ENCODE data around the gene RPRD1A. TPM values are rescaled to one million over a fixed set of nuclear protein-coding genes. Genes with fewer than 3 reads are reported as not detected.
"Not testable (repeated sequence)": the region's sequence is repeated elsewhere in the genome, so short reads cannot be mapped to it uniquely, and the experiment has no call there.

The RPRD1A gene
- total RNA-seq, 1 donor from 2014 or later = 62.6 TPM

DNA sequence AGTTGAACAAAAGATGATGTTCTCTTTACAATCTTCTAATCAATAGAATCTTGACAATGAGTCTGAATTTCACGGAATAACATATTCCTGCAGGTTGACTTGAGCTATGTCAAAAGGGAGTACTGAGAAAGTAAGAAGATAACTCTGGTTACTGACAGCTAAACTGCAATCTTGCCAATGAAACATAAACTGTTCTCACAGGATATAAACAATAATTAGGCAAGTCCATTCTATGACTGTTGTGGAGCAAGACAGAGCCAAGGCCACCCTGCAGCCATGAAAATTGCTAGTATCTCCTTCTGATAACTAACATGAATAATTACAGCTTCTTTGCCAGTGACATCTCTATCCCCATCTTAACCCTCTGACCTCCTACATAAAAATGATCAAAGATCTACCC, 6.3 kb upstream of the RPRD1A start:
- Histone ChIP-seq H3K9ac (ENCODE audit: low read length) (no peak overlapping the region), H2AFZ (ENCODE audit: low read depth, low read length) (no peak overlapping the region), H3K79me2 (ENCODE audit: insufficient read depth, low read length) (no peaks in the 10 kb centered on the region), H3K36me3 (ENCODE audit: insufficient read depth, low read length) (no peaks in the 10 kb centered on the region), H3K4me2 (ENCODE audit: low read length) (no peak overlapping the region), H3K27me3 (ENCODE audit: insufficient read depth, low read length) (peaks cover 5% of the 10 kb centered on the region), H3K27ac (ENCODE audit: low read depth, low read length) (no peak overlapping the region), H3K9me3 (ENCODE audit: insufficient read depth, low read depth, low read length) (no peaks in the 10 kb centered on the region), H3K4me1 (ENCODE audit: insufficient read depth, low read length) (no peaks in the 10 kb centered on the region), H4K20me1 (ENCODE audit: insufficient read depth, low read length) (no peaks in the 10 kb centered on the region), H3K4me3 (ENCODE audit: insufficient read depth, low read depth, low read length) (no peak overlapping the region)
- no peak for DNase-seq (ENCODE audit: low read depth)
- H3K9me3 Mint-ChIP-seq (ENCODE audit: unreplicated experiment) = no peaks in the 10 kb centered on the region
- H3K4me3 Mint-ChIP-seq (ENCODE audit: unreplicated experiment) = no peak overlapping the region
- H3K27ac Mint-ChIP-seq (ENCODE audit: unreplicated experiment) = no peak overlapping the region
- no peak for TF ChIP-seq CTCF (IDR thresholded peaks at IDR 0.05; ENCODE audit: insufficient read depth, low read depth, low read length)
- TF ChIP-seq EZH2 (IDR thresholded peaks at IDR 0.05; ENCODE audit: insufficient read depth, low read length) = no peak
- no peaks in the 10 kb centered on the region for H3K27me3 Mint-ChIP-seq (ENCODE audit: low read depth, unreplicated experiment)
- H3K36me3 Mint-ChIP-seq (ENCODE audit: low read depth, unreplicated experiment) = no peaks in the 10 kb centered on the region
- FAIRE-seq = no peak
- peaks cover 4% of the 10 kb centered on the region for H3K4me1 Mint-ChIP-seq (ENCODE audit: low read depth, unreplicated experiment)

- not testable (repeated sequence) for H3K4me3 Mint-ChIP-seq (ENCODE audit: unreplicated experiment); H3K27ac ChIP-seq (ENCODE audit: low read depth, low read length); H3K27me3 Mint-ChIP-seq (ENCODE audit: low read depth, unreplicated experiment); FAIRE-seq; H3K9ac ChIP-seq (ENCODE audit: low read length); H3K4me1 ChIP-seq (ENCODE audit: insufficient read depth, low read length); H3K4me3 ChIP-seq (ENCODE audit: insufficient read depth, low read depth, low read length); DNase-seq (ENCODE audit: low read depth); H3K79me2 ChIP-seq (ENCODE audit: insufficient read depth, low read length); H3K4me2 ChIP-seq (ENCODE audit: low read length); H3K36me3 Mint-ChIP-seq (ENCODE audit: low read depth, unreplicated experiment); H3K9me3 Mint-ChIP-seq (ENCODE audit: unreplicated experiment); H3K9me3 ChIP-seq (ENCODE audit: insufficient read depth, low read depth, low read length); H3K36me3 ChIP-seq (ENCODE audit: insufficient read depth, low read length); H2AFZ ChIP-seq (ENCODE audit: low read depth, low read length); H3K4me1 Mint-ChIP-seq (ENCODE audit: low read depth, unreplicated experiment); H3K27me3 ChIP-seq (ENCODE audit: insufficient read depth, low read length); H3K27ac Mint-ChIP-seq (ENCODE audit: unreplicated experiment); H4K20me1 ChIP-seq (ENCODE audit: insufficient read depth, low read length)
These were observed 5.0 kb upstream of the RPRD1A start for GRCh38 chr18:36072406-36072805.

- H3K4me1 ChIP-seq (ENCODE audit: insufficient read depth, low read length) = peaks cover 10% of the 10 kb centered on the region
- Mint-ChIP-seq H3K36me3 (ENCODE audit: low read depth, unreplicated experiment) (peaks cover 3% of the 10 kb centered on the region), H3K9me3 (ENCODE audit: unreplicated experiment) (no peaks in the 10 kb centered on the region), H3K27me3 (ENCODE audit: low read depth, unreplicated experiment) (no peaks in the 10 kb centered on the region), H3K4me3 (ENCODE audit: unreplicated experiment) (peak overlapping the region; percentile 99), H3K4me1 (ENCODE audit: low read depth, unreplicated experiment) (peaks cover 10% of the 10 kb centered on the region), H3K27ac (ENCODE audit: unreplicated experiment) (peak overlapping the region; percentile 96)
- peak overlapping the region; percentile 91 for H3K4me2 ChIP-seq (ENCODE audit: low read length)
- DNase-seq (ENCODE audit: low read depth) (no peak), FAIRE-seq (no peak)
- peaks cover 43% of the 10 kb centered on the region for H4K20me1 ChIP-seq (ENCODE audit: insufficient read depth, low read length)
- H3K27me3 ChIP-seq (ENCODE audit: insufficient read depth, low read length) = no peaks in the 10 kb centered on the region
- no peaks in the 10 kb centered on the region for H3K9me3 ChIP-seq (ENCODE audit: insufficient read depth, low read depth, low read length)
- H3K27ac ChIP-seq (ENCODE audit: low read depth, low read length) = peak overlapping the region; percentile 95
- peaks cover 3% of the 10 kb centered on the region for H3K36me3 ChIP-seq (ENCODE audit: insufficient read depth, low read length)
- peak overlapping the region; percentile 43 for H2AFZ ChIP-seq (ENCODE audit: low read depth, low read length)
- peaks cover 55% of the 10 kb centered on the region for H3K79me2 ChIP-seq (ENCODE audit: insufficient read depth, low read length)
- no peak for TF ChIP-seq CTCF (IDR thresholded peaks at IDR 0.05; ENCODE audit: insufficient read depth, low read depth, low read length)
- no peak for TF ChIP-seq EZH2 (IDR thresholded peaks at IDR 0.05; ENCODE audit: insufficient read depth, low read length)
- peak overlapping the region; percentile 94 for H3K4me3 ChIP-seq (ENCODE audit: insufficient read depth, low read depth, low read length)
- peak overlapping the region; percentile 94 for H3K9ac ChIP-seq (ENCODE audit: low read length)
These were observed 689 bp downstream of the RPRD1A start for GRCh38 chr18:36066686-36067054.

Measured in astrocyte (in vitro differentiated cells and primary cell).